Measurements from ENCODE around the gene RUNX3.

The RUNX3 gene

GRCh38 chr1:24957808-24958752 is 28.0 kb upstream of the RUNX3 start:
- H2AFZ ChIP-seq (ENCODE audit: low read depth, low read length, severe bottlenecking), result no peak overlapping the region
- H3K9ac ChIP-seq (ENCODE audit: low read length), result no peak overlapping the region

GRCh38 chr1:24957016-24957807 is 27.1 kb upstream of the RUNX3 start:
- H3K4me2 ChIP-seq (ENCODE audit: low read depth, low read length, poor library complexity, severe bottlenecking), result no peak overlapping the region
- H3K79me2 ChIP-seq (ENCODE audit: insufficient read depth, low read length), result no peaks in the 10 kb centered on the region
- no peak overlapping the region for H3K9ac ChIP-seq (ENCODE audit: low read length)
- no peaks in the 10 kb centered on the region for H3F3A ChIP-seq (ENCODE audit: insufficient read depth)
- no peaks in the 10 kb centered on the region for H3K9me2 ChIP-seq (replicated peaks; ENCODE audit: insufficient read depth, low read length)
- no peak overlapping the region for H3K27ac ChIP-seq (ENCODE audit: low read depth, low read length)
- H3K4me3 ChIP-seq (ENCODE audit: insufficient read depth, low read length, poor library complexity, severe bottlenecking), result no peak overlapping the region
- no peak overlapping the region for H2AFZ ChIP-seq (ENCODE audit: low read depth, low read length, severe bottlenecking)
- no peaks in the 10 kb centered on the region for H3K27me3 ChIP-seq (ENCODE audit: low read length)
- H3K9me3 ChIP-seq (ENCODE audit: insufficient read depth, low read length), result no peaks in the 10 kb centered on the region
- H3K36me3 ChIP-seq (ENCODE audit: low read length), result no peaks in the 10 kb centered on the region
- TF ChIP-seq CTCF (IDR thresholded peaks at IDR 0.05; ENCODE audit: insufficient read depth, low read length, poor library complexity, severe bottlenecking) (no peak), EZH2phosphoT487 (conservative IDR thresholded peaks at IDR 0.05; ENCODE audit: low read length) (no peak)
- no peaks in the 10 kb centered on the region for H4K20me1 ChIP-seq (ENCODE audit: low read depth, low read length)

More at GRCh38 chr1:24957808-24958752, 28.0 kb upstream of the RUNX3 start:
- Histone ChIP-seq H3K27me3 (ENCODE audit: low read length) (no peaks in the 10 kb centered on the region), H3F3A (ENCODE audit: insufficient read depth) (no peaks in the 10 kb centered on the region), H3K9me3 (ENCODE audit: insufficient read depth, low read length) (no peaks in the 10 kb centered on the region), H3K36me3 (ENCODE audit: low read length) (no peaks in the 10 kb centered on the region), H3K27ac (ENCODE audit: low read depth, low read length) (no peak overlapping the region), H4K20me1 (ENCODE audit: low read depth, low read length) (no peaks in the 10 kb centered on the region), H3K79me2 (ENCODE audit: insufficient read depth, low read length) (no peaks in the 10 kb centered on the region), H3K4me3 (ENCODE audit: insufficient read depth, low read length, poor library complexity, severe bottlenecking) (no peak overlapping the region), H3K9me2 (replicated peaks; ENCODE audit: insufficient read depth, low read length) (no peaks in the 10 kb centered on the region), H3K4me2 (ENCODE audit: low read depth, low read length, poor library complexity, severe bottlenecking) (no peak overlapping the region)
- TF ChIP-seq CTCF (IDR thresholded peaks at IDR 0.05; ENCODE audit: insufficient read depth, low read length, poor library complexity, severe bottlenecking) (no peak), EZH2phosphoT487 (conservative IDR thresholded peaks at IDR 0.05; ENCODE audit: low read length) (no peak)

GRCh38 chr1:24955779-24956365 is 25.8 kb upstream of the RUNX3 start:
- no peaks in the 10 kb centered on the region for H3K79me2 ChIP-seq (ENCODE audit: insufficient read depth, low read length)
- no peak for TF ChIP-seq EZH2phosphoT487 (conservative IDR thresholded peaks at IDR 0.05; ENCODE audit: low read length)
- no peak for TF ChIP-seq CTCF (IDR thresholded peaks at IDR 0.05; ENCODE audit: insufficient read depth, low read length, poor library complexity, severe bottlenecking)
- no peaks in the 10 kb centered on the region for H4K20me1 ChIP-seq (ENCODE audit: low read depth, low read length)
- H3K9me3 ChIP-seq (ENCODE audit: insufficient read depth, low read length), result no peaks in the 10 kb centered on the region
- no peaks in the 10 kb centered on the region for H3F3A ChIP-seq (ENCODE audit: insufficient read depth)
- no peaks in the 10 kb centered on the region for H3K36me3 ChIP-seq (ENCODE audit: low read length)
- no peak overlapping the region for H3K9ac ChIP-seq (ENCODE audit: low read length)
- no peak overlapping the region for H3K4me2 ChIP-seq (ENCODE audit: low read depth, low read length, poor library complexity, severe bottlenecking)
- H3K9me2 ChIP-seq (replicated peaks; ENCODE audit: insufficient read depth, low read length), result no peaks in the 10 kb centered on the region
- no peak overlapping the region for H3K27ac ChIP-seq (ENCODE audit: low read depth, low read length)
- no peaks in the 10 kb centered on the region for H3K27me3 ChIP-seq (ENCODE audit: low read length)
- no peak overlapping the region for H3K4me3 ChIP-seq (ENCODE audit: insufficient read depth, low read length, poor library complexity, severe bottlenecking)
- H2AFZ ChIP-seq (ENCODE audit: low read depth, low read length, severe bottlenecking), result no peak overlapping the region
